A549 (cell line): ENCODE data around the gene EDNRB. TPM values are rescaled to one million over a fixed set of nuclear protein-coding genes. Genes with fewer than 3 reads are reported as not detected.

Experiments used
- ATAC-seq, 2 experiments: fragments of 200-7000 bp in 1 of 2; fragments of >200 bp in 1 of 2; cut with Nextera tagmentation in 1 of 2; cut with Tn5 transposase in 1 of 2; 3 replicates each; pipeline versions ENCODE4 v1.8.0 to v1.9.1; 2018 to 2020; ENCODE audit warnings: mild to moderate bottlenecking in 1 of 2, moderate library complexity in 1 of 2
- CTCF ChIA-PET: fragments of 300-600 bp; sonication (Branson Sonifier 250); formaldehyde crosslinking; extraction: SDS; loops from one replicate; lab custom pipeline; 2021; ENCODE audit warnings: antibody characterized with exemption, inconsistent platforms; lab: Yijun Ruan, JAX
- POLR2A ChIA-PET: fragments of 350-600 bp; formaldehyde crosslinking; extraction: SDS; loops from one replicate; lab custom pipeline; 2021; ENCODE audit warnings: antibody characterized with exemption, inconsistent platforms; lab: Yijun Ruan, JAX
- DNase-seq, 2 experiments: peaks; one replicate each; pipeline versions ENCODE4 v3.0.0 to v3.0.0-alpha.2; 2011 to 2016; ENCODE audit warnings: low read depth in 1 of 2, low spot score in 1 of 2
- FAIRE-seq: peaks from 2 replicates; lab custom pipeline; 2011; peaks lifted over from hg19 to GRCh38; lab: Jason Lieb, UNC
- H3K27ac ChIP-seq, 2 experiments: fragments of >200 bp; sonication (Bioruptor Twin); formaldehyde crosslinking; 3 replicates each; pipeline ENCODE4 v1.5.1; 2016 to 2017
- H3K4me1 ChIP-seq: fragments of >200 bp; sonication (Bioruptor Twin); formaldehyde crosslinking; 3 replicates; pipeline ENCODE4 v1.6.1; 2016
- H3K4me2 ChIP-seq: fragments of >200 bp; sonication (Bioruptor Twin); formaldehyde crosslinking; 3 replicates; pipeline ENCODE4 v1.6.1; 2016
- H3K4me3 ChIP-seq: fragments of >200 bp; sonication (Bioruptor Twin); formaldehyde crosslinking; 3 replicates; pipeline ENCODE4 v1.5.1; 2016
- H3K9me3 ChIP-seq: fragments of >200 bp; sonication (Bioruptor Twin); formaldehyde crosslinking; 3 replicates; pipeline ENCODE4 v1.6.1; 2016
- ATOH8 ChIP-seq: fragments of 250-450 bp; sonication (Bioruptor Pico); IDR thresholded peaks from 2 replicates; pipeline ENCODE4 v1.5.0; 2020; ENCODE audit warnings: low read depth, mild to moderate bottlenecking, moderate library complexity
- CEBPB ChIP-seq, 2 experiments: fragments of >200 bp in 1 of 2; sonication (Bioruptor Twin) in 1 of 2; formaldehyde crosslinking in 1 of 2; IDR thresholded peaks; 2 replicates each; pipeline ENCODE4 v1.6.1; 2012 to 2016
- CHD2 ChIP-seq: fragments of 150-350 bp; IDR thresholded peaks from 2 replicates; pipeline ENCODE4 v1.6.1; 2014; ENCODE audit warnings: low read length; ENCODE audit not compliant: partially characterized antibody
- CHD4 ChIP-seq: fragments of 200-600 bp; sonication (generic); IDR thresholded peaks from 2 replicates; pipeline ENCODE4 v1.6.1; 2016; ENCODE audit warnings: antibody characterized with exemption, mild to moderate bottlenecking, borderline replicate concordance
- E2F6 ChIP-seq: IDR thresholded peaks from 2 replicates; pipeline ENCODE4 v1.6.1; 2012; ENCODE audit warnings: low read depth, borderline replicate concordance
- ELK1 ChIP-seq: fragments of 150-350 bp; IDR thresholded peaks from 2 replicates; pipeline ENCODE4 v1.6.1; 2014; ENCODE audit warnings: low read depth, mild to moderate bottlenecking, low read length
- FOSB ChIP-seq: fragments of 250-450 bp; sonication (Bioruptor Pico); IDR thresholded peaks from 2 replicates; pipeline ENCODE4 v1.5.0; 2020; ENCODE audit warnings: mild to moderate bottlenecking, moderate library complexity
- FOXS1 ChIP-seq: fragments of 250-450 bp; sonication (Bioruptor Pico); IDR thresholded peaks from 2 replicates; pipeline ENCODE4 v1.5.0; 2020; ENCODE audit warnings: mild to moderate bottlenecking, moderate library complexity
- HES2 ChIP-seq: fragments of >200 bp; sonication (Bioruptor Twin); formaldehyde crosslinking; IDR thresholded peaks from 2 replicates; pipeline ENCODE4 v1.6.1; 2016
- HMGXB4 ChIP-seq: fragments of 250-450 bp; sonication (Bioruptor Pico); IDR thresholded peaks from 2 replicates; pipeline ENCODE4 v1.5.0; 2021; ENCODE audit warnings: mild to moderate bottlenecking, moderate library complexity, borderline replicate concordance
- HOXB5 ChIP-seq: fragments of 250-450 bp; sonication (Bioruptor Pico); IDR thresholded peaks from 2 replicates; pipeline ENCODE4 v1.5.0; 2020; ENCODE audit warnings: mild to moderate bottlenecking, moderate library complexity
- JUN ChIP-seq, 2 experiments: fragments of >200 bp; sonication (Bioruptor Twin); formaldehyde crosslinking; IDR thresholded peaks; 2 replicates in 1 of 2; 3 replicates in 1 of 2; pipeline ENCODE4 v1.6.1; 2016 to 2017
- MAX ChIP-seq: IDR thresholded peaks from 2 replicates; pipeline ENCODE4 v1.6.1; 2012
- MAZ ChIP-seq: fragments of 150-350 bp; IDR thresholded peaks from 2 replicates; pipeline ENCODE4 v1.6.1; 2014; ENCODE audit warnings: antibody characterized with exemption, low read depth, low read length, borderline replicate concordance
- NPAS2 ChIP-seq: fragments of 250-450 bp; sonication (Bioruptor Pico); IDR thresholded peaks from 2 replicates; pipeline ENCODE4 v1.8.0; 2022; ENCODE audit warnings: mild to moderate bottlenecking, moderate library complexity, borderline replicate concordance
- PBX3 ChIP-seq: IDR thresholded peaks from 2 replicates; pipeline ENCODE4 v1.6.1; 2012
- RARB ChIP-seq: fragments of 250-450 bp; sonication (Bioruptor Pico); IDR thresholded peaks from 2 replicates; pipeline ENCODE4 v1.8.0; 2021; ENCODE audit warnings: mild to moderate bottlenecking, moderate library complexity
- REST ChIP-seq: fragments of 200-600 bp; sonication (generic); IDR thresholded peaks from 2 replicates; pipeline ENCODE4 v1.6.1; 2016; ENCODE audit warnings: antibody characterized with exemption, mild to moderate bottlenecking, moderate library complexity
- ZC3H11A ChIP-seq: fragments of 450-650 bp; IDR thresholded peaks from 2 replicates; pipeline ENCODE4 v1.6.1; 2014; ENCODE audit warnings: antibody characterized with exemption, mild to moderate bottlenecking
- polyA plus RNA-seq, 4 experiments: library from polyadenylated mRNA; depleted of rRNA in 3 of 4; stranded (reverse); fragments of >200 nt; fragmentation: RNase III in 1 of 4; extraction: RNeasy Plus Mini Kit Qiagen cat#74134 plus additional on column Dnase treatment in 1 of 4; gene quantifications; 2 replicates in 3 of 4; 3 replicates in 1 of 4; pipeline ENCODE4 v1.2.3, GENCODE V29; 2011 to 2017

The EDNRB gene
- polyA plus RNA-seq, 2 of the 4 experiments (the other 2 are of a cell fraction) = not detected

GRCh38 chr13:77857531-77858209, 61.0 kb downstream of the EDNRB start:
- CTCF ChIA-PET = no interaction called here
- no peak for FAIRE-seq
- DNase-seq = no peak
- no peak for TF ChIP-seq ELK1
- TF ChIP-seq CHD2 = no peak
- TF ChIP-seq REST = no peak
- no peak for TF ChIP-seq CHD4
- no peak for TF ChIP-seq FOSB (CRISPR knock-in tag)
- no peak for TF ChIP-seq HMGXB4 (CRISPR knock-in tag)
- no peak for TF ChIP-seq HES2
- no peak for TF ChIP-seq ZC3H11A
- no peak for TF ChIP-seq ATOH8 (CRISPR knock-in tag)
- no peak for TF ChIP-seq HOXB5 (CRISPR knock-in tag)
- no peak for TF ChIP-seq FOXS1 (CRISPR knock-in tag)
- no peak for TF ChIP-seq RARB (CRISPR knock-in tag)
- no peak for TF ChIP-seq JUN (IDR thresholded peaks at IDR 0.05)
- no peak for TF ChIP-seq MAX
- no peak for TF ChIP-seq NPAS2
- TF ChIP-seq E2F6 = no peak
- TF ChIP-seq CEBPB (IDR thresholded peaks at IDR 0.05) = no peak
- no peak for TF ChIP-seq PBX3
- TF ChIP-seq MAZ = no peak
- TF ChIP-seq, all 56 proteins: peak for 0
- Histone ChIP-seq H3K4me3 (no peak overlapping the region), H3K4me1 (no peaks in the 10 kb centered on the region), H3K27ac (no peak overlapping the region), H3K9me3 (no peaks in the 10 kb centered on the region), H3K4me2 (no peak overlapping the region)
- POLR2A ChIA-PET = no interaction called here
- ATAC-seq = no peak
